ENCODE results near the gene CDT1.
A peak's percentile ranks its signal among the peaks of the same experiment; 100 is the strongest.
"Not testable (repeated sequence)": the region's sequence is repeated elsewhere in the genome, so short reads cannot be mapped to it uniquely, and the experiment has no call there.

Gene CDT1

GRCh38 chr16:88784074-88784855, 19.3 kb upstream of the CDT1 start:
- no peak for DNase-seq

- DNase-seq = no peak
Observed at GRCh38 chr16:88784856-88785105, 18.8 kb upstream of the CDT1 start.

GRCh38 chr16:88785106-88785924, 18.3 kb upstream of the CDT1 start, which contains the start of gene PIEZO1:
PIEZO1 (minus strand) TSS chr16:88785220; CDS start chr16:88784964, 256 bp downstream.
- DNase-seq = no peak

- no peak for DNase-seq
Observed at GRCh38 chr16:88787579-88788314, 15.8 kb upstream of the CDT1 start.

DNA sequence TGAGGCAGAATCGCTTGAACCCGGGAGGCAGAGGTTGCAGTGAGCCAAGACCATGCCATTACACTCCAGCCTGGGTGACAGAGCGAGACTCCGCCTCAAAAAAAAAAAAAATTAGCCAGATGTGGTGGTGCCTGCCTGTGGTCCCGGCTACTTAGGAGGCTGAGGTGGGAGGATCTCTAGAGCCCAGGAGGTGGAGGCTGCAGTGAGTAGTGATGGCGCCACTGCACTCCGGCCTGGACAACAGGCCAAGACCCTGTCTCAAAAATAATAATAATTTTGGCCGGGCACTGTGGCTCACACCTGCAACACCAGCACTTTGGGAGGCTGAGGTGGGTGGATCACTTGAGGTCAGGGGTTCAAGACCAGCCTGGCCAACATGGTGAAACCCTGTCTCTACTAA, 14.8 kb upstream of the CDT1 start:
- not testable (repeated sequence) for DNase-seq

- DNase-seq = no peak
Observed at GRCh38 chr16:88789594-88789993, 14.0 kb upstream of the CDT1 start.

DNA sequence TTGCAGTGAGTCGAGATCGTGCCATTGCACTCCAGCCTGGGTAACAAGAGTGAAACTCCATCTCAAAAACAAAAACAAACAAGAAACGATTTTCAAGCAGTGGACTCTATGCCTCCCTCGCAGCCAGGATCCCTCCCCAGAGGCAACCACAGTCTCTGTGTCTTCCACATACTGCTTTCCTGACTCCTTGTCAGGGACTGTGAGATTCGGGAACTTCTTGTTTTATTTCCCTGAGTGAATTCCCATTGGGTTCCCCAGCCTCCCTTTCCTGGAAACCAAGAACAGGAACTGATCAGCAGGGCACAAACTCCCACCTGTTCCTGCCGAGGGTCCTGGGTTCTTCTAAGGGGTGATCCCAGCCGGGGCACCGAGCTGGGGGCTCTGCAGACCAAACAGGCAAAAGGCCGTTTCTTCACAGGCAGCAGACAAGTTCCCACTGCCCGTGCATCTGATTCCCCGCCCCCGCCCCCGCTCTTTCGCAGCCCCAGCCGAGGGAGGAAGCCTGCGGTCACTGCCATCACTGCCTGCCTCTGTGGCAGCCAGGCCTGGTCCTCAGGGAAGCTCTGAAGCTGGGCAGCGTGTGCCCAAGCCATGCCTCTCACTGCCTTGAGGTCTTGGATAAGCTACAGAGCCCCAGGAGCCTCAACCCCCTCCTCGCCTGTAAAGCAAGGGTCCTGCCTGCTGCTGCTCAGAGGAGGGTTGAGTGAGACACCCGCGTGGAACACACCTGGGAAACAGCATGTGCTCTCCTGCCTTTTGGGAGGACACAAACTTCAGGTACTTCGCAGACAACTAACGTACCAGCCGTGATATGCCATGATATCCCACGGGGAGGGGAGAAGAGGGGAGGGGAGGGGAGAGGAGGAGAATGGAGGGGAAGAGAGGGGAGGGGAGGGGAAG, 13.0 kb upstream of the CDT1 start:
- no peak for DNase-seq

GRCh38 chr16:88792078-88792550, 11.5 kb upstream of the CDT1 start:
- DNase-seq = no peak

DNA sequence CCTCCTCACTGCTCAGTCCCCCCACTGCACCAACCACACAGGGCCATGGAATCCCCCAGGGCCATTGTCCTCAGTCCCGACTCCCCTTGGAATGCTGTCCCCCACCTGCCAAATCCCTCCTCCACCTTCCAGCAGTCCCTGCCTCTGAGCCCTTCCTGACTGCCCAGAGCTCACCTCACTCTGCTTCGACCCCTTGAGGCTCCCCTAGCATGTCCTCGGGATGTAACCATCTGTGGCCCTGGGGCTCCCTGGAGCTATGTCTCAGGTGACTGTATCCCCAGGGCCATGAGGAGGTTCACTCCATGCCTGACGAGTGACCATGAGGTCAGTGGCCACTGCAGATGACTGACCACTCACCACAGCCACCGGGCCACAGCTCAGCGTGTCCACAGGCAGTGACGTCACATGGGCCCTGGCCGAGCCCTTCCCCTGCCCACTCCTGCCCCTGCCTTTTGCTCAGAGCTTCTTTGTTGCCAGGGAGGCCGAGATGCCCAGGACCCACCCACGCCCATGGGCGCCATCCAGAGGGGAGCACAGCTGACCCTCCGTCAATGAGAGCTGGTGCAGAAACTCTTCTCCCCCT, 10.8 kb upstream of the CDT1 start:
- DNase-seq = no peak

DNA sequence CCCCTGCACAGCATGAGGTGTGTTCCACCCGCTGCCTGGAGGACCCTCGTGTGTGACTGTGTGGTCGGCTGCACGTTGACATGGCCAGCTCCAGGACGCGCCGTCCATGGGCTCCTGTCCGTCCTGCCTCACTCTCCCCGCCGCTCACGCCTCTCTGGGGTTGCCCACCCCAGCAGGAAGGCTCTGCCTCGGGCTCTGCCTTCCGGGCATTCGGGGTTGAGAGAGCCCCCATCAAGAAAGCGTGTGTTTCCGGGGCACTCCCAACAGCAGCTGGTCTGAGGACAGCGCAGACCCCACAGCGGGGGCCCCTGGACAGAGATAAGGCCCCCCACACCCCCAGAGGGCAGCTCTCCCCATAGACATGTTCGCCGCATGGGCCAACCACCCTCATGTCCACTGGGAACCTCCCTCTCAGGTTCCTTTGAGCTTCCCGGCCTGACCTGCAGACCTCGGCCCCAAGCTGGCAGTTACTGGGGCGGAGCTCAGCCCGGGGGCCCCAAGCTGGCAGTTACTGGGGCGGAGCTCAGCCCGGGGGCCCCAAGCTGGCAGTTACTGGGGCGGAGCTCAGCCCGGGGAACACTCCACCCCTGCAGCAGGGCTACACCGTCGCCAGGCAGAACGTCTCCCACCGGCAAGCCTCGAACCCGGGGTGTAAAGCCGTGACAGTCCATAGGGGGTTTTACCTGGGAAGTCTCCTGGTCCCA, 10.2 kb upstream of the CDT1 start:
- DNase-seq = no peak

DNA sequence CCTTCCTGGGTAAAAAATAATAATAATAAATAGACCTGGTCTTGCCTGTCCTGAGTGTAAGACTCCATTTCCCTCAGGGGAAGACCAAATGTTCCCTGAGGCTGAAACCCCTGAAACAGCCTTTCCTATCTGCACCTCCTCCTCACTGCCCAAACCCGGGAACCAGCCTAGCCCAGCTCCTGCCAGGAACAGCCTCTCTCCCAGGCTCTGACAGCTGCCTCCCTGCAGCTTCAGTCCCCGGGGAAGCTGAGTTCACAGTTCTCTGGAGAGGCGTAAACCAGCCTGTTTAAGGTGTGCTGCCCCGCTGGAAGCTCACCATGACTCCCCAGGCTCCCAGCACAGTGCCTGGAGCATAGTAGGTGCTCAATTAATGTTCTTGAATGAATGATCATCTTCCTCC, 7.3 kb upstream of the CDT1 start:
- DNase-seq = no peak

DNA sequence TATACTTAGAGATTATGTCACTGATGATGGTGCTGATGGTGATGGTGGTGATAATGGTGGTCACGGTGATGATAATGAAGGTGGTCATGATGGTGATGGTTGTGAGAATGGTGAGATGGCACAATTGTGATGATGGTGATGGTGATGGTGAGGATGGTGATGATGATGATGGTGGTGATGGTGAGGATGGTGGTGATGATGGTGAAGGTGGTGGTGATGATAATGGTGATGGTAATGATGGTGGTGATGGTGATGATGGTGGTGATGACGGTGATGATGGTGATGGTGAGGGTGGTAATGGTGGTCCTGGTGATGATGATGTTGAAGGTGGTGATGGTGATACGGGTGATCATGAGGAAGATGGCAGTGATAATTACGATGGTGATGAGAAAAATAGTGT, 5.5 kb upstream of the CDT1 start:
- DNase-seq = no peak

DNA sequence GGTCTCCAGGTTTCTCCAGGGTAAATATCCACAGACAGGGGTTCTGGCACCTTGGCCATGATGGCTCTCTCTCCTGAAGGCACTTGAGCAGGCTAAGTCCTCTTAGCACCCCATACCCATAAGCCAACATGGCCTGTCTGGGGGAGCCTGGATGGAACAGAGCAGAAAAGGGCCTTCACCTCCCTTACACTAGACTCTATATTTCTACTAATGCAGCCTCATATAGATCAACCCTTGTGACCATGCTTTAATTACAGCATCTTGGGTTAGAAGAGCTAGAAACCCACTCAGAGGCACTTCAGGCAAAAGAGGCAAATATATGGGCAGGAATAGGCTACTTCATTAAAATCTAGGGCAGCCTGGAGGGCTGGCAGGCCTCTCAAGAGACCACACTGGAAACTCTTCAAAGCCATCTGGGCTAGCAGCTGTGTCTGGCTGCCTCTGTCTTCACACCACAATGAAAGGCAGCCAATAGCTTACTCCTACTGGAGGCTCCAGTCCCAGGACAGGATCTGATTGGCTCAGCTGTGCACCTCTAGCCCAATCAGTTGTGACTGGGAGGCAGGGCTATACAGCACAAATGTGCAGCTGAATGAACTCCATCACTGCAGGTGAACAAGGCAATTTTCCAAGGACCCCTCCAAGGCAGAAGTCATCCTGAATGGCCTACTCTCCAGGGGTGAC, 4.7 kb upstream of the CDT1 start:
- DNase-seq = no peak

DNA sequence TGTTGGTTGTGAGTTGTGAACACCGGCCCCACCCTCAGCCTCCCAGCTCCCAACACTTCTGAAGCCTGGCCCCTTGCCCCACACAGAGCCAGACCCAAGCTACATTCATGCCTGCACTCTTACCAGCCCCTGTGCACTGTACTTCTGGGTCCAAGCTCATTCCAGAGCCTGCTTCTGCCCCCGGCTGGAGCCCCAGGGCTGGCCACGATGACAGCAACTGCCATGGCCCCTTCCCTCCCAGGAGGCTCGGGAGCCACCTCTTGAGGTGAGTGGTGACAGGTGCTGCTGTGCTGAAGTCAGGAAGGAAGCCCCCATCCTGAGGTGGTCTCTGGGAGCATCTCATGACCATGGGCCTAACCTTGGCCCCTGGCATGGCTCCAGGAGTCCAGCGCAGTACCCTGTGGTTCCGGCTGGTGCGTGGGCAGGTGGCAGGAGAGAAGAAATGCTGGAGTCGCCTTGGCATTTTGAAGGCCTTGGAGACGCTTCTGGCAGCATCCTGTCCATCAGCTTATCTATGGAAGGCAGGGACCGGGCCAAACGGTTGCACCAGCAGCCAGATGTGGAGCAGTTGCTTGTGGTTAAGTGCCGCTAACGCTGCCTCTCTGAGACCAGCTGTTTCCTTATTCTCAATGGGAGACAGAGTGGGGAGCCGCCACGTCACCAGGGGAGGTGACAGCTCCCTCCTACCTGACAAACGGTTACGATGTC, 3.9 kb upstream of the CDT1 start:
- no peak for DNase-seq

DNA sequence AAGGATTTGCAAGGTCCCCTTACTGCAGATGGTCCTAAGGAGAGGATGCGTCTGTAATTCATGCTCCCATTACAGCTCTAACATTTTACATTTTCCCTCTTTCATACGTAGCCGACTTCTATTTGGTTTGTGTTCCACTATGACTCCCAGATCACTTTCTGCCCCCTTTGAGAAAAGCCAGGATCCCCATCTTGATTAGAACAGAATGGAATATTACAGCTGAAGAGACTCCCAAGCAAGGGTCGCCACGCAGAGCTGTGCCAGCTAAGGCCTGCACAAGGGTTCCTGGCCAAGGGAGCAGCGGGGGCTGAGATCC, 3.4 kb upstream of the CDT1 start:
- DNase-seq = no peak

GRCh38 chr16:88804173-88804551, 573 bp downstream of the CDT1 start:
- DNase-seq = no peak

DNA sequence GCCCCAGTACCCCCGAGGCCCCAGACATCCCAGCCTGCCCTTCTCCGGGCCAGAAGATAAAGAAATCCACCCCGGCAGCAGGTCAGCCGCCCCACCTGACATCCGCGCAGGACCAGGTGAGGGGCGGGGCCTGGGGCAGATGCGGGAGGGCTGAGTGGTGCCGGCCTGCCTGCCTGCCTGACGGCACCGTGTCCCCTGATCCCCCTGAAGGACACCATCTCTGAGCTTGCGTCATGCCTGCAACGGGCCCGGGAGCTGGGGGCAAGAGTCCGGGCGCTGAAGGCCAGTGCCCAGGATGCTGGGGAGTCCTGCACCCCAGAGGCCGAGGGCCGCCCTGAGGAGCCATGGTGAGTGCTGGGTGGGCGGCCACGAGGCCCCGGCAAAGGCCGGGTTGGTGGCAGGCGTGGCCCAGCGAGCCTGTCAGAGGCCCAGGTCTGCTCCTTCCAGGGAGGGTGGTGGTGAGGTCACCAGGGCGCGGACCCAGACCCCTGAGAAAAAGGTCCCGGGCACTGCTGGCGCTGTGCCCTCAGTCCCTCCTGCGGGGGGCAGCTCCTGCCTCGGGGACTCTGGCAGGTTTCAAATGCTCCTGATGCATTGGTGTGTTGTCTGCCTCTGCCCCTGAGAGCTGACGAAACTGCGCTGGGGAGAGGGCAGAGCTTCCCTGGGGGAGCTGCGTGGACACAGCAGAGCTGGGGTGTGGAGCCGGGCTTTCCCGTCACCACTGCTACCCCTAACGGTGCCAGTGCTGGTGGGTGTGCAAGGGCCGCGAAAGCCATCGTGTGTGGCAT, 1.2 kb downstream of the CDT1 start:
- peak; percentile 23 for DNase-seq

DNA sequence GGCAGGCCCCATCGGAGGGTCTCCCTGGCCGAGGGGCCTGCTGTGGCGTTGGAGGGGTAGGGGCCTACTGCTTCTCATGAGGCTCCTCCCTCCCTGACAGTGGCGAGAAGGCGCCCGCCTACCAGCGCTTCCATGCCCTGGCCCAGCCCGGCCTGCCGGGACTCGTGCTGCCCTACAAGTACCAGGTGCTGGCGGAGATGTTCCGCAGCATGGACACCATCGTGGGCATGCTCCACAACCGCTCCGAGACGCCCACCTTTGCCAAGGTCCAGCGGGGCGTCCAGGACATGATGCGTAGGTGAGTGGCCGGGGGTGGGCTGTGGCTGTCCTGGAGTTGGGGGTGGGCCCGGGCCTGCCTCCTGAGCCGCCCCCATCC, 1.7 kb downstream of the CDT1 start:
- DNase-seq = no peak

GRCh38 chr16:88805887-88806393, 2.4 kb downstream of the CDT1 start:
- DNase-seq = no peak

Measured in NCI-H1105 treated with DMSO at 0.1 percent for 48 hours (cell line).